Mucosa of gallbladder (tissue), 1 donor: Measurements from ENCODE around the gene FIG4. TPM values are rescaled to one million over a fixed set of nuclear protein-coding genes. Genes with fewer than 3 reads are reported as not detected.
"Not testable (repeated sequence)": the region's sequence is repeated elsewhere in the genome, so short reads cannot be mapped to it uniquely, and the experiment has no call there.

ENCODE experiments used
- DNase-seq: peaks from one replicate; pipeline ENCODE4 v3.0.0-alpha.2; 2020; ENCODE audit warnings: low spot score
- total RNA-seq: library from RNA; stranded (reverse); gene quantifications from one replicate; pipeline ENCODE4 v1.2.1, GENCODE V29; 2021
- donor health status: DM: no; HTN: no; CAD: no.

The FIG4 gene
- total RNA-seq, result 19.7 TPM

DNA sequence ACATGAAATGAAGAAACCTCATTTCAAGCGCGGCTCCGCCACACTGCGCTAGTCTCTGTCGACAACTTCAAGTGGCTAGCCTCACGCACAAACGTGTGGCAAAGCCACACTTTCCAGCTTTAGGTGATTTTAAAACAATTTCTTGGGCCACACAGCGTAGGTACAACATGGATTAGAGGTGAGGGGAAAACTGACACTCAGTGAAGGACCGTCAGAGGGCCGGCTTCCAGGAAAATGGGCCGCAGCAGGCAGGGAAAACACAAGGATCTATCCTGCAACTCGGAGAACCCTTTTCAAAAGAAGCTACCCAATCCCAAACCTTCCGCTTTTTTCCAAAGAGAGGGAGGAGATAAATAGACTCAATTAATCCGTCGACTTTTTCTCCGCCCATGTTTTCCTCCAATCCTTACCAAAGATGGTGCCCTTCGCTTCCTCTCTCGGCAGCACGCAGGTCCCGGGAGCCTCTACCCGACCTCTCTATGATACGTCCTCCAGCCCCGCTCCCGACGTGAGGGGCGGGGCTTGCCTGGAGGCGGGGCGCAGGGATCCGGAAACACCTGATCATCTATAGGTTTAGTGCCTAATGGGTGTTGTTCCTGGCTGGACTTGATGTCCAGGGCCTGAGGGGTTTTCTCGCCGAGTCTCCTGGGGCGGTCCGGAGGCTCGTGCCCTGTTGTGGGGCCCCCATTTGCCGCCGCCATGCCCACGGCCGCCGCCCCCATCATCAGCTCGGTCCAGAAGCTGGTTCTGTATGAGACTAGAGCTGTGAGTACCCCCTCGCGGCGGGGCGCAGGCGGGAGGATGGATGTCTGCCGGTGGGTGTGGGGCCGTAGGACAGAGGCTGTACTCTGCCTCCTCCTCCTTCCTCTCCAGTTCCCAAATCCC lies at the start of gene FIG4, which contains the start of gene AK9:
Gene FIG4 (plus strand): TSS at position 560 of the 885 bp plus-strand sequence. CDS start 140 bp downstream, at position 700.
Gene AK9 (minus strand): TSS at position 466 of the 885 bp plus-strand sequence. CDS start 15,457 bp downstream, outside the sequence.
- DNase-seq, result peak; percentile 94

DNA sequence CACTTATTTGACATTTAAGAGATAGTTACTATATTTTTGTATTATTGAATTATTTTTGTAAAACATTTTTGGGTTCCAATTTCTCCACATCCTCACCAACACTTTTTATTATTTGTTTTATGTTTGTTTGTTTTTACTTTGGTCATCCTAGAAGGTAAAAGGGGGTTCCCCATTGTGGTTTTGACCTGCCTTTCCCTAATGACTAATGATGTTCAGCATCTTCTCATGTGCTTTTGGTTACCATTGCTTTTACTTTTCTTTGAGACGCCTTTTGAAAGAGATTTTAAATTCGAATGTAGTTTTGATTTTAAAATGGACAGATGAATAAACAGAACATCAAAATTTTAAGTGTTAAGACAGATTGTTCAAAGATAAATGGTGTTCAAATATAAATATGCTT lies 47.0 kb upstream of the FIG4 start:
- DNase-seq, result no peak

DNA sequence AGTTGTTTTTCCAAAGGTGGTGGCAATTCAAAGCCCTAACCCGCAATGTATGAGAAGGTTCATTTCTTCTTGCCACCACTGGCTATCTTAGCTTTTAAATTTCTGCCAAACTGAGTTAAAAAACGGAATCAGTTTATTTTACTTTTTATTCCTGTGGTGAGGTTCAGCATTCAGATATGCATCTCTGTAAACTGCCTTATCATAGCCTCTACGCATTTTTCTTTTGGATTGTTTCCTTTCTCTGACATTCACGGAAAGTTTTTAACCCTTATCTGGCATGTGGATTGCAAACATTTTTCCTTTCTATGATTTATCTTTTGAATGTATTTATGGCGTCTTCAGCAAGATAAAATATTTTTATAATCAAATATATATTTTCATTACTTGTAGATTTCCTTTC lies 37.8 kb upstream of the FIG4 start:
- no peak for DNase-seq

DNA sequence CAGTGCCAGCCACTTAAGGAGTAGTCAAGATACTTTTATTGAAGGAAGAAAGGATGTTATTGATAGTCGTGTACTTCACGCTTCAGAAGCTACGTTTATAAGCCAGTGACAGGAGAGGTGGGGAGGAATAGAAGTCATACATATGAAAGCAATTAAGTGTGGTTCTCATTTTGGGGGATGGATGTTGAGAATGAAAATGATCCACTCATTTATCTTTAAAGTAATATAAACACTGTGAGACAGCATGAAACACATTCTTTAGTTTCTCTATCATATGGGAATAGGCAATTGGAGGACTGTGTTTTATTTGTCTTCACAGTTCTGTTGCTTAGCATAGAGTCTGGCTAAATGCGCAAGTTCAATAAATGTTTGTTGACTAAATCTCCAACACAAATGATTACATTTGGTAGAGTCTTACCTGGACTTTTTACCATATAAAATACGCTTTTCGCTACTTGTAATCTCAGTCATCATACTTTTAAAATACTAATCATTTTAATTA lies 35.3 kb upstream of the FIG4 start:
- no peak for DNase-seq

DNA sequence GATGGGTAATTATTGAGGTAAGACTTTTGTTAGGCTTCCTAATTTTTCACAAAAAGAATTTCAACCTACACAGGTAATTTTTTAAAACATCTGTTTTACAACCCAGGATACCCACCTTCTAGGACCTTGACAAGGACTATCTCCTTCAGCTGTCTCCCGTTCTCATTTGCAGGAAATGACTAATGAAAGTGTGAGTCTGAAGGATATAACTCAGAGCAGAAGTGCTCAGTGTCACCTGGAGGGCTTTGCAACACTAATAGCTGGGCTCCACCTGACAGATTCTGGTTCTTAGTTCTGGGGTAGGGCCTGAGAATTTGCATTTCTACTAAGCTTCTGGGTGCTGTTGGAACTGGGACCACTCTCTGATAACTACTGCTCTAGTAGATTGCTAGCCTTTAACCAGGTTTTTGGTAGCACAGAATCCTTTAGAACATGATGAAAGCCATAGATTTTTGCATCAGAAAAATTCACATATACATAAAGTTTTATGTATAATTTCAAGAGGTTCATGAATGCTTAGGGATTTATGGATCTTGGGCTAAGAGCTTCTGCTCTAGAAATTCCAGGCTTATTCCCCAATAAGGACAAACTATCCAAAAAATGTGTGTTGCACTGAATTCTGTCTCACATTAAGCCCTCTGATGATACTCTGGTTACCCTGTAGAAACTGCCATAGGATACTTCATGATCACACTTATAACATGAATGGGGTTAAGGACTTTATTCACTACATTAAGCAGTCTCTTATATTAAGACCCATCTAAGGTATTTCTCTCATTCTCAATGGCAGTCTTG lies 30.4 kb upstream of the FIG4 start:
- DNase-seq, result no peak

DNA sequence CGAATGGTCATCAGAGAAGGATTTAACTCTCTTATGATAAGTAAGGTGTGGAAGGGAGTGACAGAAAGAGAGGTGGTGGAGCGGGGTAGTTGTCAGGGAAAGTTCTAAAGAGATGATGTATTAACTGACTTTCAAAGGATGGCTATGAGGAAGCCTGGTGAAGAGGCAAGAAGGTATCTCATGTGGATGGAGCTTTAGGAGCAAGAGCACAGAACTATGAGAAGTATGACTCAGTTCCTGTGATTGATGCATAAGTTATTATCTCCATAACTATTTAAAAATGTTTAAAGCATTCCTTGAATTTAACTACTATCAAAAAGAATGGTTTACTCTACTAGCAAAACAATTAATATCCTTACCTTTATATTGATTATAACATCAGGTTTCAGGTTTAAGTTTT lies 28.9 kb upstream of the FIG4 start:
- no peak for DNase-seq

DNA sequence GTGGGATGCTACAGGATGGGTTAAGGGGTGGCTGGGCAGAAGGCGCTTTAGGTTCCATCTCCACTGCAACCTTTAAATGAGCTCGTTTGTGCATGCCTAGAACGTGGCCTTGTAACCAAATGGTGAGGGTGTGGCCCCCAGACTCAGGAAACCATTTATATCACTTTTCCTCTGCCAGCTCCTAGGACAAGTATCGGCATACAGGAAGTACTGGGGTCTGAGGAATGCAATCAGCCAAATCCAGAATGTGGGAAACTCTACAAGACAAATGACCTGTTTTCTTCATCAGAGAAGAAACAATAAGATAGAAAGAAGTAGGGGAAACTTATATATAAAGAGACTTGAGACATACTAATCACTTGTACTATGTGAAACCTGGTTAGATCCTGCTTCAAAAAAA lies 21.3 kb upstream of the FIG4 start:
- no peak for DNase-seq

DNA sequence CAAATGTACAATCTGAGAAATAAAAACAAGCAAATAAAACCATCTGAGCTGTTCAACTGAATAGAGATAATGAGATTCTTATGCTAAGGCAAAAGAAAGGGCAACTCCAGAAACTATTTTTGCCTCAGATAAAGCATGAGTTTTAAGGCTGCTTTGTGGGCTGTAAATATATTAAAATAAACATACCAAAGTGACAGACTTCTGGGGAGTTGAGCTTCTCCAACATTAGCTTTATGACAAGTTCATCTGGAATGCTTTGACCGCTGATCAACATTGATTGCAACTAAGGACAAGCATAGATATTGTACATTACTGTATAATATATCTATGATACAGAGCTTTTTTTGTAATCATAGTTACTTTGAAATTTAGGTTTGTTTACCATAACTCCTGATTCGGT lies 19.4 kb upstream of the FIG4 start:
- DNase-seq, result no peak

DNA sequence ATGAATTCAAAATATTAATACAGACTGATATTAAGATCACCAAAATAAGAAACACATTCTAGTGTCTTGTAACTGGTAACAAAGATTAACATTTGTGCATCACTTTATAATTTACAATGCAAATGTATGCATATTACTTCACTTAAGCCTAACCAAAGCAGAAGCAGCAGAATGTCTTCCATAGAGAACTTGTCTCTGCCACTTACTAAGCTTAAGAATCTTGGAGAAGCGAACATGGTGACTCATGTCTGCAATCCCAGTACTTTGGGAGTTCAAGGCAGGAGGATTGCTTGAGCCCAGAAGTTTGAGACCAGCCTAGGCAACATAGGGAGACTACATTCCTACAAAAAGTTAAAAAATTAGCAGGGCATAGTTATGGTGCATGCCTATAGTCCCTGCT lies 18.9 kb upstream of the FIG4 start:
- no peak for DNase-seq

DNA sequence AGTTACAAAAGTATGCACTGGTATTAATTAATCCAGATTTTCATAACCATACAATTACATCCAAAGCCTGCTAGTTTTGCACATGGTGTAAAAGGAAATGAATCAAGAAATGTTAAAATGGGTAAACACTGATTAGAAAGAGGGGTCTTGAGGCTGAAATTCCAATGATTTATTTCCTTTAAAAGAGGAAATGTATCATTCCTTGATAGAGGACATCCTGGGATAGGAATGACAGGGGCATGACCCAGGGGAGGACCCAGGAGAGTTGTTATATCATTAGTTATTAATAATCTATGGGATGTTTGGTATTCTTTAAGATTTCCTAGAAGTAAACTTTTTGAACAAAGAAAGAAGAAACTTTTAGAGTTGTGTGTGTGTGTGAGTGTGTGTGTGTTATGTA lies 18.3 kb upstream of the FIG4 start:
- no peak for DNase-seq

DNA sequence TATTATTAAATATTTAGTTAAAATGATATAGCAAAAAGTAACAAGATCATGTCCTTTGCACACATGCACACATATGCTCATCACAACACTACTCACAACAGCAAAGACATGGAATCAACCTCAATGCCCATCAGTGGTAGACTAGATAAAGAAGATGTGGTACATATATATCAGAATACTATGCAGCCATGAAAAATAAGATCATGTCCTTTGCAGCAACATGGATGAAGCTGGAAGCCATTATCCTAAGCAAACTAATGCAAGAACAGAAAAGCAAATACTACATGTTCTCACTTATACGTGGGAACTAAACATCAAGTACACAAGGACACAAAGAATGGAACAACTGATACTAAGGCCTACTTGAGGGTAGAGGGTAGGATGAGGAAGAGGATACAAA lies 14.4 kb upstream of the FIG4 start:
- DNase-seq, result no peak

DNA sequence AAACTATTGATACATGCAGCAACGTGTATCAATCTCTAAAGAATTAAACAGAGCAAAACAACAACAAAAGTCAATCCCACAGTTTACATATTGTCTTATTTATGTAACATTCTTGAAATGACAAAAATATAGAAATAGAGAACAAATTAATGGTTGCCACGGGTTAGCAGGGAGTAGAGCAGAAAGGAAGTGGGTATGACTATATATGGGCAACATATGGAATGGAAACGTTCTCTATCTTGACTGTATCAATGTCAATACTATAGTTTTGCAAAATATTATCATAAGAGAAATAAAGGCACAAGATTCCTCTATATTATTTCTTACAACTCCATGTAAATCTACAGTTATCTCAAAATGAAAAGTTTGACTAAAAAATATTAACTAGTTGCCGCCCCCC lies 12.9 kb upstream of the FIG4 start:
- DNase-seq, result no peak

DNA sequence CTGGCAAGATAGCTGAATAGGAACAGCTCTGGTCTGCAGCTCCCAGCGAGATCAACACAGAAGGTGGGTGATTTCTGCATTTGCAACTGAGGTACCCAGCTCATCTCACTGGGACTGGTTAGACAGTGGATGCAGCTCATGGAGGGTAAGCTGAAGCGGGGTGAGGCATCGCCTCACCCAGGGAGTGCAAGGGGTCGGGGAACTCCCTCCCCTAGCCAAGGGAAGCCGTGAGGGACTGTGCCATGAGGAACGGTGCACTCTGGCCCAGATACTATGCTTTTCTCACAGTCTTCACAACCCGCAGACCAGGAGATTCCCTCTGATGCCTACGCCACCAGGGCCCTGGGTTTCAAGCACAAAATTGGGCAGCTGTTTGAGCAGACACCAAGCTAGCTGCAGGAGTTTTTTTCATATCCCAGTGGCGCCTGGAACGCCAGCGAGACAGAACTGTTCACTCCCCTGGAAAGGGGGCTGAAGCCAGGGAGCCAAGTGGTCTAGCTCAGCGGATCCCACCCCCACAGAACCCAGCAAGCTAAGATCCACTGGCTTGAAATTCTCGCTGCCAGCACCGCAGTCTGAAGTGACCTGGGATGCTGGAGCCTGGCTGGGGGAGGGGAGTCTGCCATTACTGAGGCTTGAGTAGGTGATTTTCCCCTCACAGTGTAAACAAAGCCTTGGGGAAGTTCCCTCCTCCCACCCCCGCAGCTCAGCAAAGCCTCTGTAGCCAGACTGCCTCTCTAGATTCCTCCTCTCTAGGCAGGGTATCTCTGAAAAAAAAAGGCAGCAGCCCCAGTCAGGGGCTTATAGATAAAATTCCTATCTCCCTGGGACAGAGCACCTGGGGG lies 12.2 kb upstream of the FIG4 start:
- DNase-seq, result not testable (repeated sequence)

DNA sequence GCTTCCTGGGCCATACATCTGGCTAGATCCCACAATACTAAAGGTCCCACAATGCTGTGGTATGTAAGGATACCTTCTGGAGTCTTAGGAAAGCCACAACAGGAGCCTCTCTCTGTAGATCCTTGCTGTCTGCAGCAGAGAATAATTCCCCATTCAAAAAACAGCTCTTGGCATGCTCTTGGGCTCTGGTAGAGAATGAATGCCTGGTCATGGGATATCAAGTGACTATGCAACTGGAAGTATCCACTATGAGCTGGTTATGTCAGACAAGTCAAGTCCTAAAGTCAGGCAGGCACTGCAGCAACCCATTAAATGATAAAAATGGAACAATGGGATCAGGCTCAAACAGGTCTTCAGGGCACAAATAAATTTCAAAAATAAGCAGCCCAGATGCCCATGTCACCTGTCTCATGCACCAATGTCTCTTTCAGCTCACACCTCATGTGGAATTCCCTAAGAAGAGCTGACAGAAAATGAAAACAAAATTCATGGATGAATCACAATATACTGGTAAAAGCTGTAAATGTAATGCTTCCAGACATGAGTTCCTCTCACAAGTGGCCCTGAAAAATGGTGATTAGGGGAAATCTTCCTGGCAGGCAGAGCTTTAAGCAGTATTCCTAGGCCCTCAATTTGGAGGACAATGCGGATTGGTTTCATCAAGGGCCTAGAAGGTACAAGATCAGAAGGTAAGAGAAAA lies 4.4 kb upstream of the FIG4 start:
- DNase-seq, result no peak

DNA sequence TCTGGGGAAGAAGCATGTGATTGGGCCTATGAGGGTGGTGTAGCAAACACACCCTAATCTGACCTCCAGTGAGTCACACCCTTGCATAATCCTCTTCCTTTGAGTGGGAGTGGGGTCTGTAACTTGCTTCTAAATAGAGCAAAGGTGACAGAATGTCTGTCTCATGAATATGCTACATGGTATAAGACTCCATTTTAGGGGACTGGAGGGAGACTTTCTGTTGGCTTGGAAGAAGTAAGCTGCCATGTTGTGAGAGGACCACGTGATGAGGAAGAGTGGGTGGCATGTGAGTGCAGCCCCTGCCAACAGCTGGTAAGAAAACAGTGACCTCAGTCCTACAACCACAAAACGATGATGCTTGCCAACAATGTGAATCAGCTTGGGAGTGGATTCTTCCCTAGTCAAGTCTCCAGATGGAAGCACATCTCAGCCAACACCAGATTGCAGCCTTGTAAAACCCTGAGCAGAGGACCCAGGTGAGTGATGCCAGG lies 3.8 kb upstream of the FIG4 start:
- DNase-seq, result no peak

DNA sequence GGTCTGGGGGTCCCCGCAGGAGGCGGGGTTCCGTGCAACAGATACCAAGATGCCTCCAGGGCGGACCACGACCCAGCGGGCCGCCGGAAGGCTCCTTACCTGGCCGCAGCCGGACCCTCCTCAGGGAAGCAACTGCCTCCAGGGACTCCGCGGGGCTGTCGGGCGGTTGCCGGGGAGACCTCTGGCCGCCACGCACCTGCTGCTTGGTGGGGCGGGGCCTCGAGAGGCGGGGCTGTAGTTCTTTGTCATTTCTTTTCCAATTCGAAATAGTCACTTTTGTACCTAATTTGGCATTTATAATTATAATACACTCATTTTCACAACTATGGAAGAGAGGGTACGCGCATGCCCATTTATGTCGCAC lies 741 bp upstream of the FIG4 start:
- peak; percentile 36 for DNase-seq

DNA sequence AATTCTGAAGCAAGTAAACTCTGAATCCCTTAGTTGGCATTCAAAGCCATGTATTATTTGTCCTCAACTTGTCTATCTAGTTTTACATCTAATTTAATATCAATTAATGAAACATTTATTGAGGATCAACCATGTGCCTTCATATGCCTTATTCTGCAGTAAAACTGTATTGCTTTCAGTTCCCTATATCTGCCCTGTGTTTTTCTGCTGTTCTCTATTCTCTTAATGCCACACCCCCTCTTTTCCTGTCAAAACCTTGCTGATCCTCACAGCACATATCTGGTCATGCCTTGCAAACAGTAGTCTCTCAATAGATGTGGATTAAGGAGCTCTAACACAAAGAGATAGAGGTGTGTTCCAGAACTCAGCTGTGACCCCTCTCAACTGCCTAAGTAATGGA lies 2.0 kb downstream of the FIG4 start:
- no peak for DNase-seq

DNA sequence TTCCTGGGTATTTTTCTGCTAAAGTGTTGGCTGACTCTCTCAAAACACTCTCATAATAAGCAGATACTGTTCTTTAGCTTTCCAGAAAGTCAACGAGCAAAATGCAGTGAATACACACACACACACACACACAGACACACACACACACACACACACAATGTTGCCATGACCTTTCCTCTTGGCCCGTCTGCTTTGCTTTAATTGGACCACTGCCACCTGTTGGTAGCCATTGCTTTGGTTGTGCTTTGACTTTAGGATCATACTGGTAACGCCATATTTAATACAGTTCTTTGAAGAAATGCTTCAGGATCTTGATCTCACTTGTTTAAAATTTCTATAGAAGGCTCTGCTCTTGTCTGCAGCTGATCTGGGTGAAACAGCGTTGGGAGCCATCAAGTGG lies 4.4 kb downstream of the FIG4 start:
- DNase-seq, result no peak

DNA sequence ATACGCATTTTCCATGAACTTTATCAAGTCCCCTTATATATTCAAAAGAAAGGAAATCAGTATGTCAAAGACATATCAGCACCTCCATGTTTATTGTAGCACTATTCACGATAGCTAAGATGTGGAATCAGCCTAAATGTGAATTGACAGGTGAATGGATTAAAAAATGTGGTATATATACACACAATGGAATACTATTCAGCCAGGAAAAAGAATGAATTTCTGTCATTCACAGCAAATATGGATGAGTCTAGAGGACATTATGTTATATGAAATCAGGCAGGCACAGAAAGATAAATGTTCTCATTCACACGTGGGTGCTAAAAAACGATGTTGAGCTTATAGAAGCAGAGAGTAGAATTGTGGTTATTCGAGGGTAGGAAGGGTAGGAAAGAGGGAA lies 5.3 kb downstream of the FIG4 start:
- DNase-seq, result no peak

DNA sequence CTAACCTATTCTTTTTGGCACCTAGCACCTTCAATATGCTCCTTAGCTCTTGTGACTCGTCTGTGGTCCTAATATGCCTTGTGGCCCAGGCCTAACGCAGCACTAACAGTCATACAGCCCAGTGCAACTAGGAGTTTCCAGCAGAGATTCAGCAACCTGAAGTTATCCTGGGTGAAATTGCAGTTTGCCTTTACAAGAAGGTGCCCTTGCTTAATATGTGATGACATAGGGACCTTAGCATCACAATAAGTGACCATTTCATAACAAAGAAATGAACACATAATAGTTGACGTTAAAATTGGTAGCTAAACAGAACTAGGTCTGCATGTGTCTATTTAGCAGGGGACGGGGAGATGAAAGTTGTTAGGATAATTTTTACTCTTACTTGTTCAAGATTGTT lies 10.1 kb downstream of the FIG4 start:
- DNase-seq, result no peak

DNA sequence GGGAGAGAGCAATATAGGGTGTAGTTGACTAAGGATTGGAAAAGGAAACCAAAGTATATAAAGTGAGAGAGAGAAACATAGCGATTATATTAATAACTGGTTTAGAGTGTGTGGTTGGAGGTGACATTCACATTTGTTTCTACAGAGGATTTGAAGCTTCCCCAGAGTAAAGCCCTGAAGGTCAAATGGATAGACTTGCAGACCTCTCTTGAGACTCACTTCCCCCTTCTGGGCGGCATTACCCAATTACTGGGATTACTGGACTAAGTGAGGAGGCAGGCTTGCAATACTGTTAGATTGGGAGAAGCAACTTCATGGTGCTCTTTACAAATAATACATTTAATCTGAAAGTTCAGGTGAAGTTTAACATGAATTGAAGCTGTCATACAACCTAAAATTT lies 10.7 kb downstream of the FIG4 start:
- no peak for DNase-seq
